Type B pancreatic cell (in vitro differentiated cells): ENCODE results near the gene TTC33. TPM values are rescaled to one million over a fixed set of nuclear protein-coding genes. Genes with fewer than 3 reads are reported as not detected.

Source experiments
- DNase-seq: peaks from one replicate; pipeline ENCODE4 v3.0.0; 2021; ENCODE audit warnings: mixed read lengths; ENCODE audit not compliant: unreplicated experiment; ENCODE audit errors: extremely low spot score
- H3K27ac Mint-ChIP-seq: 2 replicates; pipeline ENCODE4 v1.8.0; 2021; ENCODE audit warnings: mild to moderate bottlenecking, mixed read lengths
- H3K27me3 Mint-ChIP-seq: 2 replicates; pipeline ENCODE4 v1.8.0; 2021; ENCODE audit warnings: mixed read lengths
- H3K36me3 Mint-ChIP-seq: 2 replicates; pipeline ENCODE4 v1.8.0; 2021; ENCODE audit warnings: mixed read lengths
- H3K4me1 Mint-ChIP-seq: one replicate; pipeline ENCODE4 v1.8.0; 2021; ENCODE audit warnings: mixed read lengths; ENCODE audit not compliant: unreplicated experiment
- H3K4me3 Mint-ChIP-seq: 2 replicates; pipeline ENCODE4 v1.8.0; 2021; ENCODE audit warnings: mild to moderate bottlenecking, mixed read lengths
- H3K9me3 Mint-ChIP-seq: 2 replicates; pipeline ENCODE4 v1.8.0; 2021; ENCODE audit warnings: mixed read lengths
- total RNA-seq: library from RNA; stranded (reverse); gene quantifications from 2 replicates; pipeline ENCODE4 v1.2.1, GENCODE V29; 2021; ENCODE audit warnings: low replicate concordance
- TF ChIP-seq, protein P1 (sequence below): fragments of 200-600 bp; sonication (generic); conservative IDR thresholded peaks from 2 replicates; pipeline ENCODE4 v1.5.0; 2021; ENCODE audit warnings: antibody characterized with exemption, mild to moderate bottlenecking

The TTC33 gene
- total RNA-seq, 1 donor from 2014 or later = 15.8 TPM

- peaks cover 9% of the 10 kb centered on the region for H3K9me3 Mint-ChIP-seq
- TF ChIP-seq, protein P1, sequence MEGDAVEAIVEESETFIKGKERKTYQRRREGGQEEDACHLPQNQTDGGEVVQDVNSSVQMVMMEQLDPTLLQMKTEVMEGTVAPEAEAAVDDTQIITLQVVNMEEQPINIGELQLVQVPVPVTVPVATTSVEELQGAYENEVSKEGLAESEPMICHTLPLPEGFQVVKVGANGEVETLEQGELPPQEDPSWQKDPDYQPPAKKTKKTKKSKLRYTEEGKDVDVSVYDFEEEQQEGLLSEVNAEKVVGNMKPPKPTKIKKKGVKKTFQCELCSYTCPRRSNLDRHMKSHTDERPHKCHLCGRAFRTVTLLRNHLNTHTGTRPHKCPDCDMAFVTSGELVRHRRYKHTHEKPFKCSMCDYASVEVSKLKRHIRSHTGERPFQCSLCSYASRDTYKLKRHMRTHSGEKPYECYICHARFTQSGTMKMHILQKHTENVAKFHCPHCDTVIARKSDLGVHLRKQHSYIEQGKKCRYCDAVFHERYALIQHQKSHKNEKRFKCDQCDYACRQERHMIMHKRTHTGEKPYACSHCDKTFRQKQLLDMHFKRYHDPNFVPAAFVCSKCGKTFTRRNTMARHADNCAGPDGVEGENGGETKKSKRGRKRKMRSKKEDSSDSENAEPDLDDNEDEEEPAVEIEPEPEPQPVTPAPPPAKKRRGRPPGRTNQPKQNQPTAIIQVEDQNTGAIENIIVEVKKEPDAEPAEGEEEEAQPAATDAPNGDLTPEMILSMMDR = no peak
- H3K36me3 Mint-ChIP-seq = peaks cover 22% of the 10 kb centered on the region
- no peaks in the 10 kb centered on the region for H3K27me3 Mint-ChIP-seq
- no peak overlapping the region for H3K4me3 Mint-ChIP-seq
- peaks cover 10% of the 10 kb centered on the region for H3K4me1 Mint-ChIP-seq
- DNase-seq = no peak
- H3K27ac Mint-ChIP-seq = no peak overlapping the region
Observed at GRCh38 chr5:40738502-40738901, 17.3 kb downstream of the TTC33 start.

DNA sequence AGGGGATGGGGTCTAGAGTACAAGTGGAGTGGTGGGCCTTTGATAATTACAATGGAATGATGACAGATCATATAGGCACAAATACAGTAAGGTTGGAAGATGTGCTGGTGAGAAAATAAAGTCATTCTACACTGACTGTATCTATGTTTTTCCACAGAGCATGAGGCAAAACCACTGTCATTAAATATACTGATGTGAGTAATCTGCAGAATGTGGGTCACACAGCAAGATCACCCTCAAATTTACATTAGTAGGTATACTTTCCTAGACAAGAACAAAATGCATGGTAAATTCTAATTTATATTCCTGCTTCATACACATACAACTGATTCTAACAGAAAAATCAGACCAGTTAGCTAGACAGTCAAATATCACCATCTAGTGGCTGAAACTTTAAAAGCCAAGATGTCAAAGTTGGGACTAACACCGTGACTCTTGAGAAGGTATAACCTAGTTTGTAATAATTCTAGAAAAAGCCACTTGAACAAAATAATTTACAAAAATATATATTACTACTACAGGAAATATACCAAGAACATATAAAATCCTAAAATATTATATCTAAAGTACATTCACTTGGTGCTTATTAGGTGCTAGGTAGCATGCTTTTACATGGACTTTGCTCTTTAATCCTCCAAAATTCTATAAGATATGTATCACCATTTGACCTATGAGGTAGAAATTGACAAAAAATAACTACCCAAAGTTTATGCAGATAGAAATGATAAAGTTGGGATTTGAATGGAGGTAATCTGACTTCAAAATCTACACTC is 19.5 kb downstream of the TTC33 start:
- peaks cover 9% of the 10 kb centered on the region for H3K9me3 Mint-ChIP-seq
- no peak overlapping the region for H3K4me3 Mint-ChIP-seq
- no peaks in the 10 kb centered on the region for H3K27me3 Mint-ChIP-seq
- TF ChIP-seq, protein P1 = peak; percentile 82
- H3K36me3 Mint-ChIP-seq = peaks cover 15% of the 10 kb centered on the region
- peak overlapping the region; percentile 11 for H3K27ac Mint-ChIP-seq
- no peak for DNase-seq
- peaks cover 10% of the 10 kb centered on the region for H3K4me1 Mint-ChIP-seq

- Mint-ChIP-seq H3K9me3 (peaks cover 3% of the 10 kb centered on the region), H3K36me3 (peaks cover 8% of the 10 kb centered on the region), H3K4me3 (no peak overlapping the region), H3K27ac (peak overlapping the region; percentile 0), H3K4me1 (peaks cover 10% of the 10 kb centered on the region), H3K27me3 (no peaks in the 10 kb centered on the region)
- no peak for DNase-seq
- TF ChIP-seq, protein P1 = no peak
Observed at GRCh38 chr5:40735609-40736008, 20.2 kb downstream of the TTC33 start.

DNA sequence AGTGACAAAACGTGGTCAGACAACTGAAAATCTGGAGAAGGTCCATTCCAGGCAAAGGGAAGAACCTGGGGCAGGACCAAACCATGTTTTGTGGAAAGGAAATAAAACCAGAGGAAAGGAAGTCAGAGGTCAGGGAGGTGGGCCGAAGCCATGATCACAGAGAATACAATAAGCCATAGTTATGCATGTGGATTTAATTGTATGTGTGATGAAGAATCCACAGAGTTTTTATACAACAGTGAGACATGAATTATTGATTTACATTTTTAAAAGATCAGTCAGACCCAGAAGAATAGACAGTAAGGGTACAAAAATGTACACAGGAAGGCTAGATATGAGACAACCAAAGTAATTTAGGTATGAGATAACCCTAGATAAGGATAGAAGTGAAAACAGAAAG is 20.8 kb downstream of the TTC33 start:
- Mint-ChIP-seq H3K36me3 (peaks cover 4% of the 10 kb centered on the region), H3K9me3 (no peaks in the 10 kb centered on the region), H3K4me3 (no peak overlapping the region), H3K27me3 (no peaks in the 10 kb centered on the region), H3K27ac (no peak overlapping the region), H3K4me1 (peaks cover 10% of the 10 kb centered on the region)
- DNase-seq = no peak
- TF ChIP-seq, protein P1 = no peak

GRCh38 chr5:40733879-40734563 is 21.7 kb downstream of the TTC33 start:
- H3K9me3 Mint-ChIP-seq = no peaks in the 10 kb centered on the region
- H3K27ac Mint-ChIP-seq = peak overlapping the region; percentile 59
- H3K36me3 Mint-ChIP-seq = peaks cover 4% of the 10 kb centered on the region
- H3K27me3 Mint-ChIP-seq = no peaks in the 10 kb centered on the region
- H3K4me3 Mint-ChIP-seq = no peak overlapping the region
- TF ChIP-seq, protein P1 = no peak
- DNase-seq = no peak
- H3K4me1 Mint-ChIP-seq = peaks cover 10% of the 10 kb centered on the region
